GM19023 (cell line): Measurements from ENCODE around the gene TIMMDC1.

Experiments used
- ATAC-seq: cut with Tn5 transposase; IDR thresholded peaks from one replicate; pipeline ENCODE4 v1.9.1; 2021; ENCODE audit warnings: mild to moderate bottlenecking, moderate library complexity; ENCODE audit not compliant: unreplicated experiment

The TIMMDC1 gene

GRCh38 chr3:119498186-119499011 lies at the start of gene TIMMDC1:
Gene TIMMDC1 (plus strand): TSS chr3:119498547. CDS start chr3:119498734, 187 bp downstream.
- ATAC-seq, result peak; percentile 99

DNA sequence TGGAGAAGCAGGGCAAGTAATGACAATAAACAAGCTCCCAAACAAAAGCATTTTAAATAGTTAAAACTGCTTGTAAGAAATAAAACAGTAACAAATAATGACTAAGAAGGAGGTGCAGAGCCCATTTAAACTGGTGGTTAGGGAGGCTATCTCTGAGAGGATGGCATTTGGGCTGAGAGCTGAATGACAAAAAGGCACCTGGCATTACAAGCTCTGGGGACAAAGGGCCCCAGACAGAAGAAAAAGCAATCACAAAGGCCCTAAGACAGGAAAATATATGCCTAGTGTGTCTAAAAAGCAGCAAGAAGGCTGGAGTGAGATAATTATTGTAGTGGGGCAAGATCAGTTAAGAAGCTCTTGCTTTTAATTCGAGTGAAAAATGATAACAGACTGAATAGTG lies 44.5 kb upstream of the TIMMDC1 start:
- no peak for ATAC-seq

GRCh38 chr3:119456469-119456868 lies 41.9 kb upstream of the TIMMDC1 start:
- ATAC-seq, result no peak

- no peak for ATAC-seq
These were observed 41.1 kb upstream of the TIMMDC1 start for GRCh38 chr3:119457246-119457645.

- peak; percentile 93 for ATAC-seq
These were observed 34.9 kb upstream of the TIMMDC1 start, which contains the start of gene TMEM39A for GRCh38 chr3:119463171-119464169. Gene TMEM39A (minus strand): TSS chr3:119463615. CDS start chr3:119462074, 1,541 bp downstream.

DNA sequence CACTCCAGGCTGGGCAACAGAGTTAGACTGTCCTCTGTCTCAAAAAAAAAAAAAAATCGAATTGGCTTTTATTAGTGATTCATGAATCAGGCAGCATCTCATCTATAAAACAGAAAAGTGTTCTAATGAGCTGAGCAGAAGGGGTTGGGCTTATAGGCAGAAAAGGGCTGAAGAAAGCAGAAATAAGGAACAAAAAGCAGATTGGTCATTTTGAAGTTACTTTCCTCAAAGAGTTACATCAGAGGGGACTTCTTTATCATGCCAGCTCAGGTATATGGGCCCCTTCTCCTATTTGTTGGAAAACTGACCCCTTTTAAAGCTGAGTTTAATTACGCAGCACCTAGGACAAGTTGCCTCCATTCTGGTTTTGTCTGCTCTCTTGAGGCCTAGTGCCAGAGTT lies 30.3 kb upstream of the TIMMDC1 start:
- ATAC-seq, result no peak

DNA sequence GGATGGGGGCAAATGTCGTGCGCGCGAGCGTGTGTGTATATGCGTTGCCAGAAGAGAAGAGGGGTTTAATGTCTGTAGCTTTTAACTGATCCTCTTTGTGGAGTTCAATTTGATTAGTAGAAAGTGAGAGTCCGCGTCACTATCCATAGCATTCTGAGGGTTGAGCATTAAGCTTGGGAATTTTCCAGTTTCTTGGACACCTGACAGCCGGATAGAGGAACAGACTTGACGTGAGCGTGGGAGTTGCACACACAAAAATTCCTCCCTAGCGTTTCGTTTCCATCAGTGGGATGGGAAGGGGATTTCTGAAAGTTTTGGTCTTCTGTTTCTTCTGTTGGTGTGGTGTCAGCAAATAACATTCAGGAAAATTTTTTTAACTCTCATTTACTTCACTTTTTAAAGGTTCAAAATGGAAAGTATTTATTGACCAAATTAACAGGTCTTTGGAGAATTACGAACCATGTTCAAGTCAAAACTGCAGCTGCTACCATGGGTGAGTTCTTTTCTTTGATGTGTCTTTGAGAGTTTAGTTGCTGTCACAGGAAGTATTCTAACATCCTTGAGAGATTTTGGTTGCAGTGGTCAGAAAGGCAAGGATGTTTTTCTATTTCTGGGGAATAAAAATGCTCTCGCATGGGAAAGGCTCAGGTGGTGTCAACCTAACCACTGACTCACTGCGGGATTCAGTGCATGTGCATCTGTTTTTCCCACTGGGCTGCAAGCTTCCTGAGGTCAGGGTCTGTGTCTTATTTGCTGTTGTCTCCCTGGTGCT lies 28.7 kb upstream of the TIMMDC1 start:
- no peak for ATAC-seq

- no peak for ATAC-seq
These were observed 27.5 kb upstream of the TIMMDC1 start for GRCh38 chr3:119470866-119471265.

DNA sequence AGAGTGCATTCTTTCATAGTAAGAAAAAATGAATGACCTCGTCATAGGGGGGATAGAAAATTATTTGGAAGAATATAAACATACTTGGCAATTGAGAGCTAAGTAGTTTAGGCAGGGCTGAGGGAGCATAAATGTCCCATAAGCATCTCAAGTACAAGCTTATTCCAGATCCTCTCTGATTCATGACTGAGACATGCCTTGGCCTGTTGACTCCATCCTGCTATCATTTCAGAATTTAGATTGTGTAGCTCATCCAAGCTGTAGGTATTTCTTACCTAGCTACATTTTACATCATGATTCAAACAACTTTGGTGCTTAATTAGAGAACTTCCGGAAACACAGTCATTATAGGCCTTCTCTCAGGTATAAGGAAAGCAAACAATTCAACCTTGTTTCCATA lies 17.3 kb upstream of the TIMMDC1 start:
- ATAC-seq, result no peak

GRCh38 chr3:119483101-119483500 lies 15.2 kb upstream of the TIMMDC1 start:
- ATAC-seq, result no peak

DNA sequence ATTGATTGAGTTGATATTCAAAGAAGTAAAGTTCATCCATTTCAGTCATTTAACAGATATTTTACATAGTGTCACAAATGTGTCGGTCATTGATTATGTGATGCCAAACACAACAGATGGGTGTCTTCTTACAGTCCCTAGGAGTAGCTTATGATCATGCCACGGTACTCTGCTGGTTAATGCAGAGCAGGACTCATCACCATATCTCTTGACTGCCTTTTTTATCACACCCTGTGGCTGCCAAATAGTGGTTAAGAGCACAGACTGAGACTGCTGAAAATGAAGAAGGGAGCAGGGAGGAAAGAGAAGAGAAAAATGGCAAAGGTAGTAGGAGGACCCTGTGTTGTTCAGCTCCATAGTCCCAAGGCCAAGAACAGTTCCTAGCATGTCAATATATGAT lies 12.8 kb upstream of the TIMMDC1 start:
- ATAC-seq, result no peak

DNA sequence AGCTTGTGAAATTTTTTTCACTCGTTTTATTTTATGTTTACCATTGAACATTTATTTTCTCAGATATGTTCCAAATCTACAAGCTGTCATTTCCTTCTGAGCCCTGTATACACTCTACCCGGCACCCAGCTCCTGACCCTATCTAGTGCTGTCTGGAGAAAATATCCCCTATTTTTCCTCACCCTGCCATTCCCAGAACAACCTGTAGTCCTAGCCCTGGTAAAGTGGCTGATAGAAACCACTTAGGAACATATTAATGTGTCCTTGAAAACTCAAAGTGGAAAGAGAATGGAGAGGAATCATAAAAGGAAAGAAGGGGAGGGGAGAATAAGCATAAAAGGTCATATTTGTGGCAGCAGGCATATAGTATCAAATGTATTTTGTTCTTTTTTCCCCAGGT lies 8.2 kb upstream of the TIMMDC1 start:
- ATAC-seq, result no peak

- no peak for ATAC-seq
These were observed 6.2 kb upstream of the TIMMDC1 start for GRCh38 chr3:119492128-119492527.

- ATAC-seq, result no peak
These were observed 5.5 kb upstream of the TIMMDC1 start for GRCh38 chr3:119492810-119493209.

DNA sequence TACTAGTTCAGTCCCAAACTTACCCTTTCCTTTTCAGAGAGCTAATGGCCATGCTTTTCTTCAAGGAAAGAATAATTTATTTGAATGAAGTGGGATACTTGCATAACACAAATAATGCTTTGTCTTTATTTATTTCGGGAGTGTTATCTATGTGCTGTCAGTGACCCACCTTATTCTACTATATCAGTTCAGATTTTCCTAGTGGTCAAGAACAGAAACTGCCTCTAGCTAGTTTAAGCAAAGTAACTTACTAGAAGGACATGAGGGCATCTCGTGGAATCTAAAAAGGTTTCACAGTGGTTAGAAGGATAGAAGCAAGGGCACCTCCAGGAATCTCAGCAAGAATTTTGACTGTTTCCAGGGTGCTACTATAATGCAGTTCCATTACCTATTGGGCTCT lies 3.8 kb upstream of the TIMMDC1 start:
- no peak for ATAC-seq

GRCh38 chr3:119497820-119498185 lies 544 bp upstream of the TIMMDC1 start:
- peak; percentile 33 for ATAC-seq

- ATAC-seq, result no peak
These were observed 1.9 kb downstream of the TIMMDC1 start for GRCh38 chr3:119500265-119500664.

DNA sequence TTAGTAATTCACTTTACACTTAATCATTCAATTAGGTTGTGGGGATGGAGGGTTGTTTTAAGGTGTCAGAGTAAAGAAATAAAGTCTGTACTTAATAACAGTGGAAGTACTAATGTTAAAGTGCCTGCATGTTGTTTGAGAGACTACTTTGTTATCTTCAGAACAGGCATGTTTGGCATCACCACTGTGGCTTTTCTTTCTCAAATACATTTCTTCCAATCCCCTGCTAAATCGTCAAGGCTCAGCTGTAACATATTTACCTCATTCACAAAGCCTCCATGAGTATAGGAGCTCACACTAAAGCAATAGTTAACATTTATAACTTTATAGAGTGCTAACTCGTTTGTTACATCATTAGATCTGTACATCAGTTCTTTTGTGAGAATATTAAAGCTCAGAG lies 2.6 kb downstream of the TIMMDC1 start:
- ATAC-seq, result no peak

- ATAC-seq, result no peak
These were observed 8.3 kb downstream of the TIMMDC1 start for GRCh38 chr3:119506631-119507030.

DNA sequence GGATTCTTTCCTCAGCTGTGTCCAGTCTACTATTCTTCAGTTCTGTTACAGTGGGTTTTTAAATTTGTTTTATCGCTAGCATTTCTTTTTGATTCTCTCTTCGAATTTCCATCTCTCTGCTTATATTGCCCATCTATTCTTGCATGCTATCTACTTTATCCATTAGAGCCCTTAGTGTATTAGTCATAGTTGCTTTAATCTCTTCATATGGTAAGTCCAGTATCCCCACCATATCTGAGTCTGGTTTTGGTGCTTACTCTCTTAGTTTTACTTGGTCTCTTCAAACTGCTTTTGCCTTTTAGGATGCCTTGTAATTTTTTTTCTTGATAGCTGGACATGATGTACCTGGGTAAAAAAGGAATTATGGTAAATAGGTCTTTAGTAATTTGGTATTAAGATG lies 9.1 kb downstream of the TIMMDC1 start:
- ATAC-seq, result no peak
